ENCODE results near the gene KCNJ5.

DNA sequence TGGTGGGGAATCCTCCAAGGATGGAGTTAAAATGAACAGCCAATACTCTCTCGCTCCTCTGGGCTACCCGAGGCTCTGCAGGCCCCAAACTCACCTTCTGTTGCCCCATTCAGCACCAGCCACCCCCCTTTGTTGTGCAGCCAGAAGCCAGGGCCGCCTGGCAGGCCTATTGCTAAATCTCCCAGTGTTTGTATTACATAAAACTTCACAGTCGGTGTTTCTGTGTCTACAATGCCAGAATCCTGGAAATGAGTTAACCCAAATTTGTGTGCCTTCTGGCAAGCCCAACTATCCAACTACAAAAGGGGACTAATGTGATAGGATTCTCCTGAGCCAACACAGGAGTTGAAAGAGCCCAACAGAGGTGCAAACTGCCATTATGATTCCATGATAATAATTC is 9.3 kb downstream of the KCNJ5 start:
- TF ChIP-seq, protein P1, sequence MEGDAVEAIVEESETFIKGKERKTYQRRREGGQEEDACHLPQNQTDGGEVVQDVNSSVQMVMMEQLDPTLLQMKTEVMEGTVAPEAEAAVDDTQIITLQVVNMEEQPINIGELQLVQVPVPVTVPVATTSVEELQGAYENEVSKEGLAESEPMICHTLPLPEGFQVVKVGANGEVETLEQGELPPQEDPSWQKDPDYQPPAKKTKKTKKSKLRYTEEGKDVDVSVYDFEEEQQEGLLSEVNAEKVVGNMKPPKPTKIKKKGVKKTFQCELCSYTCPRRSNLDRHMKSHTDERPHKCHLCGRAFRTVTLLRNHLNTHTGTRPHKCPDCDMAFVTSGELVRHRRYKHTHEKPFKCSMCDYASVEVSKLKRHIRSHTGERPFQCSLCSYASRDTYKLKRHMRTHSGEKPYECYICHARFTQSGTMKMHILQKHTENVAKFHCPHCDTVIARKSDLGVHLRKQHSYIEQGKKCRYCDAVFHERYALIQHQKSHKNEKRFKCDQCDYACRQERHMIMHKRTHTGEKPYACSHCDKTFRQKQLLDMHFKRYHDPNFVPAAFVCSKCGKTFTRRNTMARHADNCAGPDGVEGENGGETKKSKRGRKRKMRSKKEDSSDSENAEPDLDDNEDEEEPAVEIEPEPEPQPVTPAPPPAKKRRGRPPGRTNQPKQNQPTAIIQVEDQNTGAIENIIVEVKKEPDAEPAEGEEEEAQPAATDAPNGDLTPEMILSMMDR (IDR thresholded peaks at IDR 0.05; ENCODE audit: insufficient read depth, low read length, poor library complexity, severe bottlenecking): no peak
- no peak for TF ChIP-seq EZH2phosphoT487 (conservative IDR thresholded peaks at IDR 0.05; ENCODE audit: low read length)
